GM12878 (cell line): ENCODE data around the gene RAB4B. TPM values are rescaled to one million over a fixed set of nuclear protein-coding genes. Genes with fewer than 3 reads are reported as not detected.

Source experiments
- ASH2L ChIP-seq: fragments of 300-600, 200-600 bp; sonication (generic); IDR thresholded peaks from 2 replicates; pipeline ENCODE4 v1.6.1; 2017; ENCODE audit warnings: low read depth, mild to moderate bottlenecking, borderline replicate concordance
- ATF3 ChIP-seq: IDR thresholded peaks from 2 replicates; pipeline ENCODE4 v1.6.1; 2011; ENCODE audit warnings: low read depth, mild to moderate bottlenecking, low read length, moderate library complexity, borderline replicate concordance; ENCODE audit errors: extremely low read depth
- CBX3 ChIP-seq: fragments of 200-600 bp; sonication (generic); IDR thresholded peaks from 2 replicates; pipeline ENCODE4 v1.6.1; 2016; ENCODE audit warnings: low read depth, borderline replicate concordance
- CHD4 ChIP-seq: fragments of 200-600 bp; sonication (generic); IDR thresholded peaks from 2 replicates; pipeline ENCODE4 v1.6.1; 2016; ENCODE audit warnings: mild to moderate bottlenecking
- CUX1 ChIP-seq: IDR thresholded peaks from 2 replicates; pipeline ENCODE4 v1.6.1; 2012; ENCODE audit warnings: improper control_type of control experiment, low read depth, low read length; ENCODE audit not compliant: insufficient replicate concordance
- EGR1 ChIP-seq, 2 experiments: IDR thresholded peaks; 1 replicate in 1 of 2; 2 replicates in 1 of 2; pipeline ENCODE4 v1.6.1; 2011 to 2012; ENCODE audit warnings: low read depth in 2 of 2, low read length in 2 of 2, borderline replicate concordance in 1 of 2, mild to moderate bottlenecking in 1 of 2, moderate library complexity in 1 of 2
- HDGF ChIP-seq: fragments of 450-650 bp; IDR thresholded peaks from 2 replicates; pipeline ENCODE4 v1.6.1; 2016; ENCODE audit warnings: antibody characterized with exemption
- IKZF1 ChIP-seq: fragments of 450-650 bp; conservative IDR thresholded peaks from 2 replicates; pipeline ENCODE4 v1.6.1; 2017; ENCODE audit warnings: antibody characterized with exemption, mild to moderate bottlenecking
- IKZF2 ChIP-seq, 2 experiments: fragments of 450-650 bp; IDR thresholded peaks; 2 replicates each; pipeline ENCODE4 v1.6.1; 2017; ENCODE audit warnings: mild to moderate bottlenecking in 2 of 2, moderate library complexity in 2 of 2
- MTA3 ChIP-seq: IDR thresholded peaks from 2 replicates; pipeline ENCODE4 v1.6.1; 2012; ENCODE audit warnings: low read length, inconsistent platforms, borderline replicate concordance
- NFYB ChIP-seq: IDR thresholded peaks from 2 replicates; pipeline ENCODE4 v1.6.1; 2011; ENCODE audit warnings: low read depth, mild to moderate bottlenecking, low read length, improper control_type of control experiment, moderate library complexity; ENCODE audit not compliant: insufficient read depth
- NRF1 ChIP-seq: conservative IDR thresholded peaks from 2 replicates; pipeline ENCODE4 v1.6.1; 2011; ENCODE audit warnings: mild to moderate bottlenecking, low read depth, low read length, improper control_type of control experiment
- RFX5 ChIP-seq: IDR thresholded peaks from 2 replicates; pipeline ENCODE4 v1.6.1; 2011; ENCODE audit warnings: low read depth, low read length, improper control_type of control experiment
- SMAD1 ChIP-seq: fragments of 450-650 bp; IDR thresholded peaks from 2 replicates; pipeline ENCODE4 v1.6.1; 2018; ENCODE audit warnings: mild to moderate bottlenecking, low read depth; ENCODE audit not compliant: partially characterized antibody
- ZNF207 ChIP-seq: fragments of 450-650 bp; IDR thresholded peaks from 2 replicates; pipeline ENCODE4 v1.6.1; 2014; ENCODE audit warnings: antibody characterized with exemption, mild to moderate bottlenecking, borderline replicate concordance
- ZSCAN29 ChIP-seq: fragments of 450-650 bp; IDR thresholded peaks from 2 replicates; pipeline ENCODE4 v1.6.1; 2017; ENCODE audit warnings: mild to moderate bottlenecking, moderate library complexity
- polyA plus RNA-seq, 11 experiments: library from polyadenylated mRNA; depleted of rRNA in 4 of 11; unstranded in 6 of 11; stranded (reverse) in 5 of 11; fragments of >200 nt; fragmentation: Nextera tagmentation in 4 of 11; fragmentation: Illumina TruSeq in 1 of 11; extraction: Ambion mirVana in 4 of 11; extraction: Trizol in 1 of 11; gene quantifications; 1 replicate in 1 of 11; 2 replicates in 10 of 11; pipeline versions ENCODE4 v1.2.1 to v1.2.3, GENCODE V29; 2011 to 2016; ENCODE audit warnings: inconsistent platforms in 2 of 11, missing spikeins in 2 of 11, low read depth in 1 of 11
- total RNA-seq, 4 experiments: library from RNA; depleted of rRNA in 3 of 4; stranded (reverse); fragments of >200 nt in 3 of 4; fragmentation: Illumina TruSeq in 1 of 4; extraction: Trizol in 1 of 4; gene quantifications; 2 replicates each; pipeline versions ENCODE4 v1.2.1 to v1.2.3, GENCODE V29; 2013 to 2021
- TF ChIP-seq, protein P1 (sequence below): fragments of 450-650 bp; IDR thresholded peaks from 2 replicates; pipeline ENCODE4 v1.6.1; 2016; ENCODE audit warnings: mild to moderate bottlenecking
- TF ChIP-seq, protein P2 (sequence below): IDR thresholded peaks from 2 replicates; pipeline ENCODE4 v1.6.1; 2012; ENCODE audit warnings: low read depth, low read length, improper control_type of control experiment
- TF ChIP-seq, protein P3 (sequence below): IDR thresholded peaks from 2 replicates; pipeline ENCODE4 v1.6.1; 2012; ENCODE audit warnings: low read depth, low read length, improper control_type of control experiment

The RAB4B gene
- total and polyA plus RNA-seq, 10 of the 15 experiments (the other 5 are each of a cell fraction or from before 2014, with no cell fraction given): 0.60 to 51.5 (median 27.7) TPM

GRCh38 chr19:40750874-40751537 is 27.0 kb upstream of the RAB4B start, which contains the start of gene SNRPA (continued):
- TF ChIP-seq ATF3: no peak
- TF ChIP-seq, protein P1, sequence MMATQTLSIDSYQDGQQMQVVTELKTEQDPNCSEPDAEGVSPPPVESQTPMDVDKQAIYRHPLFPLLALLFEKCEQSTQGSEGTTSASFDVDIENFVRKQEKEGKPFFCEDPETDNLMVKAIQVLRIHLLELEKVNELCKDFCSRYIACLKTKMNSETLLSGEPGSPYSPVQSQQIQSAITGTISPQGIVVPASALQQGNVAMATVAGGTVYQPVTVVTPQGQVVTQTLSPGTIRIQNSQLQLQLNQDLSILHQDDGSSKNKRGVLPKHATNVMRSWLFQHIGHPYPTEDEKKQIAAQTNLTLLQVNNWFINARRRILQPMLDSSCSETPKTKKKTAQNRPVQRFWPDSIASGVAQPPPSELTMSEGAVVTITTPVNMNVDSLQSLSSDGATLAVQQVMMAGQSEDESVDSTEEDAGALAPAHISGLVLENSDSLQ: no peak
- TF ChIP-seq ZSCAN29: no peak
- TF ChIP-seq MTA3: no peak; the same call in 1 of the 2 replicates
- TF ChIP-seq, protein P2, sequence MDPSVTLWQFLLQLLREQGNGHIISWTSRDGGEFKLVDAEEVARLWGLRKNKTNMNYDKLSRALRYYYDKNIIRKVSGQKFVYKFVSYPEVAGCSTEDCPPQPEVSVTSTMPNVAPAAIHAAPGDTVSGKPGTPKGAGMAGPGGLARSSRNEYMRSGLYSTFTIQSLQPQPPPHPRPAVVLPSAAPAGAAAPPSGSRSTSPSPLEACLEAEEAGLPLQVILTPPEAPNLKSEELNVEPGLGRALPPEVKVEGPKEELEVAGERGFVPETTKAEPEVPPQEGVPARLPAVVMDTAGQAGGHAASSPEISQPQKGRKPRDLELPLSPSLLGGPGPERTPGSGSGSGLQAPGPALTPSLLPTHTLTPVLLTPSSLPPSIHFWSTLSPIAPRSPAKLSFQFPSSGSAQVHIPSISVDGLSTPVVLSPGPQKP: 0 out of 2 replicates have a peak, but pooled peaks have one; percentile 27
- 0 out of 2 replicates have a peak, but pooled peaks have one; percentile 54 for TF ChIP-seq ASH2L
- TF ChIP-seq, protein P3, sequence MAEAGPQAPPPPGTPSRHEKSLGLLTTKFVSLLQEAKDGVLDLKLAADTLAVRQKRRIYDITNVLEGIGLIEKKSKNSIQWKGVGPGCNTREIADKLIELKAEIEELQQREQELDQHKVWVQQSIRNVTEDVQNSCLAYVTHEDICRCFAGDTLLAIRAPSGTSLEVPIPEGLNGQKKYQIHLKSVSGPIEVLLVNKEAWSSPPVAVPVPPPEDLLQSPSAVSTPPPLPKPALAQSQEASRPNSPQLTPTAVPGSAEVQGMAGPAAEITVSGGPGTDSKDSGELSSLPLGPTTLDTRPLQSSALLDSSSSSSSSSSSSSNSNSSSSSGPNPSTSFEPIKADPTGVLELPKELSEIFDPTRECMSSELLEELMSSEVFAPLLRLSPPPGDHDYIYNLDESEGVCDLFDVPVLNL: no peak
- TF ChIP-seq HDGF: no peak
- peak; percentile 67 for TF ChIP-seq IKZF1
- TF ChIP-seq NFYB: peak; percentile 65; the same call in 1 of the 2 replicates
- no peak for TF ChIP-seq RFX5
- no peak for TF ChIP-seq CHD4
- TF ChIP-seq EGR1 (IDR thresholded peaks at IDR 0.05; ENCODE audit: borderline replicate concordance in 1 of 2, low read depth in 2 of 2, low read length in 2 of 2): no peak
- no peak; a peak in 1 of 4 replicates for TF ChIP-seq IKZF2 (IDR thresholded peaks at IDR 0.05)
- peak; percentile 39; the same call in 1 of the 2 replicates for TF ChIP-seq ZNF207
- no peak for TF ChIP-seq CBX3
- TF ChIP-seq NRF1: no peak
- TF ChIP-seq SMAD1: no peak
- TF ChIP-seq CUX1: no peak
